Endothelial cell of umbilical vein (primary cell): Measurements from ENCODE around the gene MOK. TPM values are rescaled to one million over a fixed set of nuclear protein-coding genes. Genes with fewer than 3 reads are reported as not detected.

Source experiments
- BruUV-seq: library from RNA; stranded (reverse); fragments of 400-500 nt; replicated peaks from 2 replicates; lab custom pipeline; 2021; lab: Mats Ljungman, UMichigan
- CTCF ChIA-PET: fragments of 300-600, 350-600 bp; sonication (Branson Sonifier 250); formaldehyde crosslinking; loops from one replicate; lab custom pipeline; 2021; ENCODE audit warnings: antibody characterized with exemption, inconsistent platforms; lab: Charles Lee
- POLR2A ChIA-PET: fragments of 300-600, 350-600 bp; sonication (Branson Sonifier 250); formaldehyde crosslinking; loops from one replicate; lab custom pipeline; 2021; ENCODE audit warnings: antibody characterized with exemption, inconsistent platforms; lab: Charles Lee
- DNase-seq: peaks from one replicate; pipeline ENCODE4 v3.0.0-alpha.2; 2011; ENCODE audit warnings: low read depth, low spot score
- FAIRE-seq: peaks from 2 replicates; lab custom pipeline; 2011; peaks lifted over from hg19 to GRCh38; lab: Jason Lieb, UNC
- H2AFZ ChIP-seq: 2 replicates; pipeline ENCODE4 v1.6.0; 2012; ENCODE audit warnings: low read depth, low read length, control low read depth, inconsistent platforms
- H3K27ac ChIP-seq: 2 replicates; pipeline ENCODE4 v1.5.1; 2011; ENCODE audit warnings: low read depth, mild to moderate bottlenecking, control low read depth, low read length, moderate library complexity; ENCODE audit not compliant: insufficient read depth
- H3K27me3 ChIP-seq, 2 experiments: 2 replicates each; pipeline versions ENCODE4 v1.6.0 to v1.6.1; 2011; ENCODE audit warnings: low read length in 2 of 2, mixed read lengths in 1 of 2; ENCODE audit not compliant: control insufficient read depth in 2 of 2, insufficient read depth in 2 of 2
- H3K36me3 ChIP-seq, 2 experiments: 2 replicates in 1 of 2; 3 replicates in 1 of 2; pipeline ENCODE4 v1.5.1; 2011; ENCODE audit warnings: low read length in 2 of 2, mild to moderate bottlenecking in 1 of 2, moderate library complexity in 1 of 2; ENCODE audit not compliant: control insufficient read depth in 2 of 2, insufficient read depth in 2 of 2; ENCODE audit errors: extremely low read depth in 1 of 2
- H3K4me1 ChIP-seq: 3 replicates; pipeline ENCODE4 v1.5.1; 2011; ENCODE audit warnings: mild to moderate bottlenecking, low read length; ENCODE audit not compliant: control insufficient read depth, insufficient read depth; ENCODE audit errors: extremely low read depth
- H3K4me2 ChIP-seq: 2 replicates; pipeline ENCODE4 v1.6.1; 2011; ENCODE audit warnings: low read length, control low read depth, mixed read lengths; ENCODE audit not compliant: insufficient read depth
- H3K4me3 ChIP-seq, 3 experiments: fragments of 200-600 bp in 1 of 3; sonication (generic), shearing (Covaris generic) in 1 of 3; replicated peaks in 1 of 3; 2 replicates each; pipeline ENCODE4 v1.5.1; 2011 to 2016; ENCODE audit warnings: control low read depth in 3 of 3, low read length in 3 of 3, mild to moderate bottlenecking in 2 of 3, inconsistent platforms in 1 of 3, low read depth in 1 of 3, moderate library complexity in 1 of 3; ENCODE audit not compliant: insufficient read depth in 1 of 3
- H3K79me2 ChIP-seq: 2 replicates; pipeline ENCODE4 v1.6.0; 2012; ENCODE audit warnings: low read length, inconsistent platforms; ENCODE audit not compliant: control insufficient read depth, insufficient read depth
- H3K9ac ChIP-seq: replicated peaks from 2 replicates; pipeline ENCODE3; 2011; ENCODE audit warnings: low read length, control low read depth; ENCODE audit not compliant: insufficient read depth; ENCODE audit errors: extremely low read depth
- H3K9me1 ChIP-seq: replicated peaks from 3 replicates; pipeline ENCODE4 v1.6.0; 2011; ENCODE audit warnings: mild to moderate bottlenecking, low read length; ENCODE audit not compliant: control insufficient read depth, insufficient read depth; ENCODE audit errors: extremely low read depth
- H3K9me3 ChIP-seq: replicated peaks from 2 replicates; pipeline ENCODE4 v1.5.1; 2012; ENCODE audit warnings: low read length, inconsistent platforms; ENCODE audit not compliant: control insufficient read depth, insufficient read depth
- H4K20me1 ChIP-seq: replicated peaks from 2 replicates; pipeline ENCODE3; 2011; ENCODE audit warnings: mild to moderate bottlenecking, low read length; ENCODE audit not compliant: control insufficient read depth, insufficient read depth; ENCODE audit errors: extremely low read depth
- CTCF ChIP-seq, 2 donors: IDR thresholded peaks; 1 replicate in 1 of 2; 2 replicates in 1 of 2; pipeline ENCODE4 v1.5.1; 2011; ENCODE audit warnings: low read length in 2 of 2, mild to moderate bottlenecking in 2 of 2, moderate library complexity in 2 of 2, control low read depth in 1 of 2, inconsistent platforms in 1 of 2, low read depth in 1 of 2; ENCODE audit not compliant: insufficient read depth in 1 of 2; ENCODE audit errors: extremely low read depth in 1 of 2
- EZH2 ChIP-seq: IDR thresholded peaks from 2 replicates; pipeline ENCODE4 v1.6.1; 2012; ENCODE audit warnings: borderline replicate concordance, low read depth, mild to moderate bottlenecking, moderate library complexity, low read length, inconsistent platforms; ENCODE audit not compliant: severe bottlenecking
- FOS ChIP-seq: IDR thresholded peaks from 2 replicates; pipeline ENCODE4 v1.6.1; 2011; ENCODE audit warnings: mild to moderate bottlenecking, low read length, moderate library complexity, borderline replicate concordance; ENCODE audit not compliant: insufficient read depth
- GATA2 ChIP-seq: IDR thresholded peaks from 2 replicates; pipeline ENCODE4 v1.7.0; 2011; ENCODE audit warnings: low read depth, mild to moderate bottlenecking, moderate library complexity, mixed read lengths, low read length; ENCODE audit not compliant: insufficient read length, insufficient read depth
- JUN ChIP-seq: IDR thresholded peaks from 2 replicates; pipeline ENCODE4 v1.6.1; 2011; ENCODE audit warnings: borderline replicate concordance, low read depth; ENCODE audit not compliant: insufficient read length, insufficient read depth
- MYC ChIP-seq: IDR thresholded peaks from one replicate; pipeline ENCODE4 v1.6.1; 2011; ENCODE audit warnings: mild to moderate bottlenecking, low read depth, low read length
- POLR2A ChIP-seq: IDR thresholded peaks from 2 replicates; pipeline ENCODE4 v1.6.1; 2012; ENCODE audit warnings: low read depth, mild to moderate bottlenecking, control low read depth, low read length
- POLR2AphosphoS5 ChIP-seq: IDR thresholded peaks from 2 replicates; pipeline ENCODE4 v1.6.1; 2012; ENCODE audit warnings: low read depth, mild to moderate bottlenecking, control low read depth, low read length, moderate library complexity; ENCODE audit not compliant: insufficient read depth
- dilution Hi-C: fragments of 300-500 bp; cut with MboI; formaldehyde crosslinking; loops from one replicate; pipeline ENCODE4 v1.15.0; 2019; ENCODE audit warnings: low sequenced_read_pairs; ENCODE audit not compliant: extremely low pct_ligation_motif_present
- intact Hi-C: fragments of 100-400 bp; cut with micrococcal nuclease; formaldehyde crosslinking; loops from one replicate; pipeline ENCODE4 v1.10.0; 2022
- polyA plus RNA-seq, 4 experiments: library from polyadenylated mRNA; depleted of rRNA in 3 of 4; stranded (reverse) in 3 of 4; unstranded in 1 of 4; fragments of >200 nt; gene quantifications; 2 replicates each; pipeline versions ENCODE4 v1.2.1 to v1.2.3, GENCODE V29; 2011 to 2012; ENCODE audit warnings: missing spikeins in 1 of 4
- total RNA-seq: library from RNA; stranded (reverse); gene quantifications from 2 replicates; pipeline ENCODE4 v1.2.3, GENCODE V29; 2021
- TF ChIP-seq, protein P1 (sequence below): IDR thresholded peaks from 2 replicates; pipeline ENCODE4 v1.6.1; 2011; ENCODE audit not compliant: insufficient read depth, insufficient read length

MOK gene
- total and polyA plus RNA-seq, 2 donors (not counting 3 experiments of a cell fraction or from before 2014, with no cell fraction given) = 6.1 to 8.6 TPM

GRCh38 chr14:102225936-102226335 lies 79.0 kb downstream of the MOK start:
- Histone ChIP-seq H3K9me1 (no peaks in the 10 kb centered on the region), H3K4me3 (no peak overlapping the region), H3K4me1 (peaks cover 6% of the 10 kb centered on the region), H3K9me3 (no peaks in the 10 kb centered on the region), H3K27ac (no peak overlapping the region), H3K4me2 (no peak overlapping the region), H2AFZ (no peak overlapping the region), H4K20me1 (no peaks in the 10 kb centered on the region), H3K27me3 (no peaks in the 10 kb centered on the region), H3K36me3 (no peaks in the 10 kb centered on the region), H3K9ac (no peak overlapping the region), H3K79me2 (no peaks in the 10 kb centered on the region)
- DNase-seq (no peak), FAIRE-seq (no peak)
- no TSS peak for BruUV-seq
- intact Hi-C loops = no loop called here
- dilution Hi-C loops = no loop called here
- ChIA-PET CTCF (interaction anchor here (1.4 kb wide), 1 partner anchor 13 kb away, joined by 3 read pairs; no protein-coding TSS in a partner anchor), POLR2A (no interaction called here)
- no peak for TF ChIP-seq EZH2

- intact Hi-C loops (no loop called here), dilution Hi-C loops (no loop called here)
- TF ChIP-seq FOS = no peak
- no peak for TF ChIP-seq POLR2A
- no peak for TF ChIP-seq EZH2
- no peak for TF ChIP-seq CTCF (IDR thresholded peaks at IDR 0.05; ENCODE audit: extremely low read depth in 1 of 2, insufficient read depth in 1 of 2, low read depth in 1 of 2, low read length in 2 of 2)
- no peak for TF ChIP-seq JUN
- no peak for TF ChIP-seq GATA2
- TF ChIP-seq POLR2AphosphoS5 = no peak
- TF ChIP-seq MYC = no peak
- TF ChIP-seq, protein P1, sequence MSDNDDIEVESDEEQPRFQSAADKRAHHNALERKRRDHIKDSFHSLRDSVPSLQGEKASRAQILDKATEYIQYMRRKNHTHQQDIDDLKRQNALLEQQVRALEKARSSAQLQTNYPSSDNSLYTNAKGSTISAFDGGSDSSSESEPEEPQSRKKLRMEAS = no peak
- BruUV-seq = no TSS peak
- no peak for DNase-seq
- no peak overlapping the region for H3K27ac ChIP-seq
- no peak overlapping the region for H3K4me3 ChIP-seq
- no peak for FAIRE-seq
- no peaks in the 10 kb centered on the region for H3K79me2 ChIP-seq
- no peak overlapping the region for H2AFZ ChIP-seq
- H3K27me3 ChIP-seq = no peaks in the 10 kb centered on the region
- no peaks in the 10 kb centered on the region for H3K9me3 ChIP-seq
- H3K9ac ChIP-seq = no peak overlapping the region
- H3K9me1 ChIP-seq = no peaks in the 10 kb centered on the region
- no peaks in the 10 kb centered on the region for H3K36me3 ChIP-seq
- CTCF ChIA-PET = interaction anchor here (1.4 kb wide), 1 partner anchor 12 kb away, joined by 3 read pairs; no protein-coding TSS in a partner anchor
- no peaks in the 10 kb centered on the region for H4K20me1 ChIP-seq
- no peak overlapping the region for H3K4me2 ChIP-seq
- peaks cover 8% of the 10 kb centered on the region for H3K4me1 ChIP-seq
- POLR2A ChIA-PET = no interaction called here
Observed at GRCh38 chr14:102225386-102225785, 79.6 kb downstream of the MOK start.
